Measurements from ENCODE around the gene ZNF207. TPM values are rescaled to one million over a fixed set of nuclear protein-coding genes. Genes with fewer than 3 reads are reported as not detected.

ZNF207 gene
- total and polyA plus RNA-seq, 9 of the 15 experiments (the other 6 are each of a cell fraction or from before 2014, with no cell fraction given), result 123 to 370 (median 250) TPM

- no peak for TF ChIP-seq ZNF140 (CRISPR knock-in tag; IDR thresholded peaks at IDR 0.05)
- TF ChIP-seq TCF15 (CRISPR knock-in tag; IDR thresholded peaks at IDR 0.05), result no peak
- TF ChIP-seq MLLT1 (IDR thresholded peaks at IDR 0.05), result peak; percentile 60 to 92; a peak in 3 of 4 replicates
- no peak; the same call in 1 of the 2 replicates for TF ChIP-seq SMAD4 (CRISPR knock-in tag; conservative IDR thresholded peaks at IDR 0.05)
- TF ChIP-seq POLR3A (IDR thresholded peaks at IDR 0.05; ENCODE audit: borderline replicate concordance, extremely low read depth, insufficient read depth, insufficient read length), result no peak
- no peak for TF ChIP-seq TCF7 (IDR thresholded peaks at IDR 0.05; ENCODE audit: borderline replicate concordance)
- no peak for TF ChIP-seq ATF1 (CRISPR knock-in tag; IDR thresholded peaks at IDR 0.05)
- peak; percentile 78 for TF ChIP-seq ATF1 (tag; IDR thresholded peaks at IDR 0.05)
- no peak for TF ChIP-seq RFX1 (IDR thresholded peaks at IDR 0.05)
- TF ChIP-seq ZNF232 (CRISPR knock-in tag; IDR thresholded peaks at IDR 0.05), result no peak
- no peak for TF ChIP-seq NR3C1 (CRISPR knock-in tag; IDR thresholded peaks at IDR 0.05)
- TF ChIP-seq SRSF1 (IDR thresholded peaks at IDR 0.05; ENCODE audit: low read depth, low read length), result no peak
- no peak for TF ChIP-seq PCBP1 (IDR thresholded peaks at IDR 0.05; ENCODE audit: low read depth, low read length, poor library complexity, severe bottlenecking)
- TF ChIP-seq CUX1 (CRISPR knock-in tag; IDR thresholded peaks at IDR 0.05), result 0 out of 2 replicates have a peak, but pooled peaks have one; percentile 36
- no peak for TF ChIP-seq RUNX1 (IDR thresholded peaks at IDR 0.05; ENCODE audit: low read depth)
- TF ChIP-seq FIP1L1 (IDR thresholded peaks at IDR 0.05; ENCODE audit: low read depth, low read length, poor library complexity, severe bottlenecking), result no peak
- TF ChIP-seq ZNF512 (tag; IDR thresholded peaks at IDR 0.05), result no peak
- TF ChIP-seq USF1 (CRISPR knock-in tag; IDR thresholded peaks at IDR 0.05), result peak; percentile 97
Observed at GRCh38 chr17:32349854-32350665, at the start of gene ZNF207 (continued).
